Measurements from ENCODE around the gene CFAP210. TPM values are rescaled to one million over a fixed set of nuclear protein-coding genes. Genes with fewer than 3 reads are reported as not detected.

The CFAP210 gene
- total RNA-seq, 1 experiment from 2014 or later, result not detected

DNA sequence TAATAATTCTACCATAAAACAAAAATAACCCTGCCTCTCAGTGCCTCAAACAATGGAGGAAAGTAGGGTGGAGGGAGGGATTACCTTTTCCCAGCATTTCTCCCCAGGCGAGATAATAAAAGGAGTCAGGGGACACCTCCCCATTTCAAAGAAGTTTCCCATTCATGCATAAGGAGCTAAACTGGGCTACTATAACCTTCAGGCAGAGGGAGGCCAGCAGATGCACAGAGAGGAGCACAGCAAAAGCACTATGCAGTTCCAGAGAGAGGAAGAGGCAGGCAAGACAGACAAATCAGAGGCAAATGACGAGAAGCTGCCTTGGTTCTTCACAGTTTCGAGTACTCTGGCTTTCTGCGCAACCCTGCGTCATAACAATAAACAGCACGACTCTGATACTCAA, 17.4 kb downstream of the CFAP210 start:
- ChIA-PET CTCF (no interaction called here), POLR2A (no interaction called here), RAD21 (ENCODE audit: low non-redundant PET in 1 of 2, low total read pairs in 2 of 2, uncharacterized antibody in 2 of 2, unreplicated experiment in 2 of 2) (no interaction called here)
- no TSS peak for BruUV-seq (replicated peaks)
- no peak overlapping the region for H3K4me3 ChIP-seq (replicated peaks in 1 of 2; ENCODE audit: low read depth in 1 of 2, low read length in 2 of 2)
- no peaks in the 10 kb centered on the region for H3K4me1 ChIP-seq (ENCODE audit: control insufficient read depth in 1 of 2, insufficient read depth in 2 of 2, low read length in 2 of 2)
- no peak overlapping the region for H3K27ac ChIP-seq (ENCODE audit: low read depth, low read length)
- no peak overlapping the region for H2AFZ ChIP-seq (ENCODE audit: low read depth, low read length, poor library complexity, severe bottlenecking)
- no peaks in the 10 kb centered on the region for H3K9me2 ChIP-seq (ENCODE audit: insufficient read depth)
- H3K4me2 ChIP-seq (ENCODE audit: low read length), result no peak overlapping the region
- TF ChIP-seq SRF (IDR thresholded peaks at IDR 0.05; ENCODE audit: low read depth) (no peak), JUND (IDR thresholded peaks at IDR 0.05) (no peak), POLR2A (IDR thresholded peaks at IDR 0.05; ENCODE audit: borderline replicate concordance, extremely low read depth, insufficient read depth, insufficient read length) (no peak), EGR1 (IDR thresholded peaks at IDR 0.05; ENCODE audit: low read depth) (no peak), CEBPB (IDR thresholded peaks at IDR 0.05; ENCODE audit: low read depth) (no peak), CBX3 (IDR thresholded peaks at IDR 0.05; ENCODE audit: low read depth) (no peak), ZNF274 (IDR thresholded peaks at IDR 0.05; ENCODE audit: low read depth, low read length) (no peak), SIN3A (IDR thresholded peaks at IDR 0.05; ENCODE audit: low read depth) (no peak), YY1 (IDR thresholded peaks at IDR 0.05; ENCODE audit: extremely low read depth, insufficient replicate concordance, low read depth, low read length) (no peak)
- TF ChIP-seq, protein P1, sequence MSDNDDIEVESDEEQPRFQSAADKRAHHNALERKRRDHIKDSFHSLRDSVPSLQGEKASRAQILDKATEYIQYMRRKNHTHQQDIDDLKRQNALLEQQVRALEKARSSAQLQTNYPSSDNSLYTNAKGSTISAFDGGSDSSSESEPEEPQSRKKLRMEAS (IDR thresholded peaks at IDR 0.05), result no peak
- intact Hi-C loops (cut with micrococcal nuclease), result no loop called here
- no peaks in the 10 kb centered on the region for H4K20me1 ChIP-seq (ENCODE audit: insufficient read depth)
- H3K36me3 ChIP-seq (ENCODE audit: control insufficient read depth in 1 of 2, insufficient read depth in 2 of 2, low read length in 2 of 2), result no peaks in the 10 kb centered on the region
- H3K27me3 ChIP-seq (ENCODE audit: insufficient read depth, low read length), result no peaks in the 10 kb centered on the region
- DNase-seq (ENCODE audit: low read depth, low spot score) (no peak), ATAC-seq (no peak)
- no peaks in the 10 kb centered on the region for H3K9me3 ChIP-seq (ENCODE audit: control insufficient read depth in 1 of 2, insufficient read depth in 1 of 2, low read depth in 1 of 2, low read length in 2 of 2)
- H3K79me2 ChIP-seq (ENCODE audit: insufficient read depth, low read length), result no peaks in the 10 kb centered on the region
- no peak overlapping the region for H3K9ac ChIP-seq (ENCODE audit: low read length)

DNA sequence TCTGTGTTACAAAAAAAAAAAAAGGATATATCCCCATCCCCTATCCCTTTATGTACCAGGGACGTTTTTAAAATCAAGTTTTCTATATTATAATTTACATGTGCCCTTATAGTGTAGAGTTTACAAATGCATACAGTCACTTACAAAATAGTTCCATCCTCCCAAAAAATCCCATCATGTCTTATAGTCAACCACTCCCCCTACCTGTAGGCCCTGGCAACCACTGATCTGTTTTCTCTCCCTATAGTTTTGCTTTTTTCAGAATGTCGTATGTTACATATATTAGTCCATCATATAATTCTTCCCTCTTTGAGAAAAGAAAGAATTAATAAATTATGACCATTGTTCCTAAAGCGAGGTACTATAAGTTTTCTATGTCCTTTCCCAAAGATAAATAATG, 17.8 kb downstream of the CFAP210 start:
- H3K9me2 ChIP-seq (ENCODE audit: insufficient read depth), result no peaks in the 10 kb centered on the region
- no peak overlapping the region for H2AFZ ChIP-seq (ENCODE audit: low read depth, low read length, poor library complexity, severe bottlenecking)
- H3K27ac ChIP-seq (ENCODE audit: low read depth, low read length), result no peak overlapping the region
- POLR2A ChIA-PET, result no interaction called here
- ATAC-seq, result no peak
- H3K4me1 ChIP-seq (ENCODE audit: control insufficient read depth in 1 of 2, insufficient read depth in 2 of 2, low read length in 2 of 2), result no peaks in the 10 kb centered on the region
- no peaks in the 10 kb centered on the region for H3K9me3 ChIP-seq (ENCODE audit: control insufficient read depth in 1 of 2, insufficient read depth in 1 of 2, low read depth in 1 of 2, low read length in 2 of 2)
- no peaks in the 10 kb centered on the region for H4K20me1 ChIP-seq (ENCODE audit: insufficient read depth)
- no peaks in the 10 kb centered on the region for H3K27me3 ChIP-seq (ENCODE audit: insufficient read depth, low read length)
- BruUV-seq (replicated peaks), result no TSS peak
- H3K79me2 ChIP-seq (ENCODE audit: insufficient read depth, low read length), result no peaks in the 10 kb centered on the region
- CTCF ChIA-PET, result no interaction called here
- H3K36me3 ChIP-seq (ENCODE audit: control insufficient read depth in 1 of 2, insufficient read depth in 2 of 2, low read length in 2 of 2), result no peaks in the 10 kb centered on the region
- H3K9ac ChIP-seq (ENCODE audit: low read length), result no peak overlapping the region
- TF ChIP-seq, protein P2, sequence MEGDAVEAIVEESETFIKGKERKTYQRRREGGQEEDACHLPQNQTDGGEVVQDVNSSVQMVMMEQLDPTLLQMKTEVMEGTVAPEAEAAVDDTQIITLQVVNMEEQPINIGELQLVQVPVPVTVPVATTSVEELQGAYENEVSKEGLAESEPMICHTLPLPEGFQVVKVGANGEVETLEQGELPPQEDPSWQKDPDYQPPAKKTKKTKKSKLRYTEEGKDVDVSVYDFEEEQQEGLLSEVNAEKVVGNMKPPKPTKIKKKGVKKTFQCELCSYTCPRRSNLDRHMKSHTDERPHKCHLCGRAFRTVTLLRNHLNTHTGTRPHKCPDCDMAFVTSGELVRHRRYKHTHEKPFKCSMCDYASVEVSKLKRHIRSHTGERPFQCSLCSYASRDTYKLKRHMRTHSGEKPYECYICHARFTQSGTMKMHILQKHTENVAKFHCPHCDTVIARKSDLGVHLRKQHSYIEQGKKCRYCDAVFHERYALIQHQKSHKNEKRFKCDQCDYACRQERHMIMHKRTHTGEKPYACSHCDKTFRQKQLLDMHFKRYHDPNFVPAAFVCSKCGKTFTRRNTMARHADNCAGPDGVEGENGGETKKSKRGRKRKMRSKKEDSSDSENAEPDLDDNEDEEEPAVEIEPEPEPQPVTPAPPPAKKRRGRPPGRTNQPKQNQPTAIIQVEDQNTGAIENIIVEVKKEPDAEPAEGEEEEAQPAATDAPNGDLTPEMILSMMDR (IDR thresholded peaks at IDR 0.05 in 2 of 3, conservative IDR thresholded peaks at IDR 0.05 in 1 of 3; ENCODE audit: borderline replicate concordance in 1 of 3, insufficient read depth in 1 of 3, low read depth in 2 of 3, low read length in 2 of 3), result peak; percentile 6 to 37 (median 35); a peak in 3 of 6 replicates
- TF ChIP-seq ZFX (IDR thresholded peaks at IDR 0.05) (no peak), RAD21 (IDR thresholded peaks at IDR 0.05; ENCODE audit: low read depth) (peak; percentile 25; the same call in 1 of the 2 replicates)
- intact Hi-C loops (cut with micrococcal nuclease), result no loop called here
- DNase-seq (ENCODE audit: low read depth, low spot score), result no peak
- H3K4me2 ChIP-seq (ENCODE audit: low read length), result no peak overlapping the region
- RAD21 ChIA-PET (ENCODE audit: low non-redundant PET in 1 of 2, low total read pairs in 2 of 2, uncharacterized antibody in 2 of 2, unreplicated experiment in 2 of 2), result no interaction called here
- H3K4me3 ChIP-seq (replicated peaks in 1 of 2; ENCODE audit: low read depth in 1 of 2, low read length in 2 of 2), result no peak overlapping the region

Measured in HCT116 (cell line).